Subcutaneous adipose tissue (tissue), 4 donors: ENCODE data around the gene CFAP45. TPM values are rescaled to one million over a fixed set of nuclear protein-coding genes. Genes with fewer than 3 reads are reported as not detected.

Experiments used
- total RNA-seq, 4 donors: library from RNA; depleted of rRNA; stranded (reverse); fragments of >200 nt; gene quantifications; one replicate each; pipeline ENCODE4 v1.1.0, GENCODE V29; 2016
- TF ChIP-seq, protein P1 (sequence below): fragments of 450-650 bp; IDR thresholded peaks from one replicate; pipeline ENCODE4 v1.5.1; 2016; ENCODE audit warnings: low read depth, mild to moderate bottlenecking, control low read depth, antibody characterized with exemption, moderate library complexity

CFAP45 gene
- total RNA-seq, 4 donors from 2014 or later, result 0.85 to 1.3 TPM; not detected in 2

DNA sequence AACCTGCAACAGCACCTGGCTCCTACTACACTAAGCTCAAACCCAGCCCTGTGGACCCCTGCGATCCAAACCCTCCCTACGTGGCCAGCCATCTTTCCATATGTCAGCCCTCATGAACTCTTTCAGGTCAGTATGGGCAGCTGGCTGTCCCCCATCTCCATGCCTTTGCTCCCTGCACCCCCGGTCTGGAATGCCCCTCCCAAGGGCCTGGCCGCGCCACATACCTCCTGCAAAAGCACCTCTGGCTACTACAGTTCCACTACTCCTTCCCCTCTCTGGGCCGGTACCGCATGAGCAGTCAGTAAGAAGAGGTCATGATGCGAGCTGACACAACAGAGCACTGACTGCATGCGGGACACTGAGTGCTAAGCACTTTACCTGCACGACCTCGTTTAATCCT, 35.3 kb upstream of the CFAP45 start:
- TF ChIP-seq, protein P1, sequence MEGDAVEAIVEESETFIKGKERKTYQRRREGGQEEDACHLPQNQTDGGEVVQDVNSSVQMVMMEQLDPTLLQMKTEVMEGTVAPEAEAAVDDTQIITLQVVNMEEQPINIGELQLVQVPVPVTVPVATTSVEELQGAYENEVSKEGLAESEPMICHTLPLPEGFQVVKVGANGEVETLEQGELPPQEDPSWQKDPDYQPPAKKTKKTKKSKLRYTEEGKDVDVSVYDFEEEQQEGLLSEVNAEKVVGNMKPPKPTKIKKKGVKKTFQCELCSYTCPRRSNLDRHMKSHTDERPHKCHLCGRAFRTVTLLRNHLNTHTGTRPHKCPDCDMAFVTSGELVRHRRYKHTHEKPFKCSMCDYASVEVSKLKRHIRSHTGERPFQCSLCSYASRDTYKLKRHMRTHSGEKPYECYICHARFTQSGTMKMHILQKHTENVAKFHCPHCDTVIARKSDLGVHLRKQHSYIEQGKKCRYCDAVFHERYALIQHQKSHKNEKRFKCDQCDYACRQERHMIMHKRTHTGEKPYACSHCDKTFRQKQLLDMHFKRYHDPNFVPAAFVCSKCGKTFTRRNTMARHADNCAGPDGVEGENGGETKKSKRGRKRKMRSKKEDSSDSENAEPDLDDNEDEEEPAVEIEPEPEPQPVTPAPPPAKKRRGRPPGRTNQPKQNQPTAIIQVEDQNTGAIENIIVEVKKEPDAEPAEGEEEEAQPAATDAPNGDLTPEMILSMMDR, result no peak

DNA sequence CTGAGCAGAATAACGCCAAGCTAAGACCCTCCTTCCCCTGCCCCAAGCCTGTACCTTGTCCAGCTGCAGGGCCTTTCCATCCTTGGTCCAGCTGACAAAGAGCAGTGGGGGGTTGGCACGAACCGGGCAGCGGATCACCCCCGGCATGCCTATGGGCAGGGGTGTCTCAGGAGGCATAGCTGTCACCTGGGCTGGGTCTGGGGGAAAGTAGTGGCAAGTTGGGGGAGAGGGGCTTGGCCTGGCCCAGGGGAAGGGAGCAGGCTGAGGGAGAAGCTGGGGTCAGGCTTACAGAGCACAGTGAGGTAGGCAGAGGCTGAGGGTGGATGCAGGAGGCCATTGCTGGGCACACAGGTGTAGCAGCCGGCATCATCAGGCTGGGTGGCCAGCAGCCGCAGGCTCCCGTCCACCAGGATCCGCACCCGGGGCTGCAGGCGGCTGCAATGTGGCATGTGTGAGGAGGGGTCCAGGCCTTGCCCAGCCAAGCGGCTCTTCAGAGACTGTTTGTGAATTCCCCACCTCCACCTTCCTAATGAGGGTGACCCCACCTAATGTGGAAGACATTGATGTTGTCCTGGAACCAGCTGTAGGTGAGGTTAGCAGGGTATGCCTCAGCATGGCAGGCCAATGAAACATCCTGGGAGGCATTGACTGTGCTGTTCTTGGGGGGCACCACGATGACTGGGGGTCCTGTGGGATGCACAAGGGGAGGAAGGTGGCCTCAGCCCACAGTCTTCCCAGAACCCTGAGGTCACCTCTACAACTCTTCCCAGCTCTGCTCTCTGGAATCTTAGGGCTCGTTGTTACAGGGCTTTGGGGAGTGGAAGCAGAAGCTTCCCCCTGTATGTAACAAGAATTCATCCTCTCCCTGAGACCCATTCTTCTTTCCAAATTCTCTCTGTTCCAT, 34.4 kb upstream of the CFAP45 start:
- TF ChIP-seq, protein P1, result no peak

DNA sequence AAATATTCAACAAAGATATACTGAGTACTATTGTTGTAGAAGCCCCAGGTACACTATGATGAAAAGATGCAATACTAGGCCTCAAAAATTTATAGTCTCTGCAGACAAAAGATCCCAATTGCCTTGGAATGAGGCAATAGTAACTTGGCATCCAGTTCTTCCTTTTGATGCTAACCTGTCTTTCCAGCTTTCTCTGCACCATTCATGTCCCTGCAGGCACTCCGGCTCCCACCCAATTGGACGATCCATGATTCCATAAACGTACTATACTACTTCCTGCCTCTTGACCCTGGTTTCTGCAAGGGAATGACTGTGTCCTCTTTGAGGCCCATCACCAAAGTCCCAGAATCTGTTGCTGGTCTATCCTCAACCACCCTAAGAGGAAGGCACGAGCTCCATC, 33.4 kb upstream of the CFAP45 start:
- TF ChIP-seq, protein P1, result no peak

DNA sequence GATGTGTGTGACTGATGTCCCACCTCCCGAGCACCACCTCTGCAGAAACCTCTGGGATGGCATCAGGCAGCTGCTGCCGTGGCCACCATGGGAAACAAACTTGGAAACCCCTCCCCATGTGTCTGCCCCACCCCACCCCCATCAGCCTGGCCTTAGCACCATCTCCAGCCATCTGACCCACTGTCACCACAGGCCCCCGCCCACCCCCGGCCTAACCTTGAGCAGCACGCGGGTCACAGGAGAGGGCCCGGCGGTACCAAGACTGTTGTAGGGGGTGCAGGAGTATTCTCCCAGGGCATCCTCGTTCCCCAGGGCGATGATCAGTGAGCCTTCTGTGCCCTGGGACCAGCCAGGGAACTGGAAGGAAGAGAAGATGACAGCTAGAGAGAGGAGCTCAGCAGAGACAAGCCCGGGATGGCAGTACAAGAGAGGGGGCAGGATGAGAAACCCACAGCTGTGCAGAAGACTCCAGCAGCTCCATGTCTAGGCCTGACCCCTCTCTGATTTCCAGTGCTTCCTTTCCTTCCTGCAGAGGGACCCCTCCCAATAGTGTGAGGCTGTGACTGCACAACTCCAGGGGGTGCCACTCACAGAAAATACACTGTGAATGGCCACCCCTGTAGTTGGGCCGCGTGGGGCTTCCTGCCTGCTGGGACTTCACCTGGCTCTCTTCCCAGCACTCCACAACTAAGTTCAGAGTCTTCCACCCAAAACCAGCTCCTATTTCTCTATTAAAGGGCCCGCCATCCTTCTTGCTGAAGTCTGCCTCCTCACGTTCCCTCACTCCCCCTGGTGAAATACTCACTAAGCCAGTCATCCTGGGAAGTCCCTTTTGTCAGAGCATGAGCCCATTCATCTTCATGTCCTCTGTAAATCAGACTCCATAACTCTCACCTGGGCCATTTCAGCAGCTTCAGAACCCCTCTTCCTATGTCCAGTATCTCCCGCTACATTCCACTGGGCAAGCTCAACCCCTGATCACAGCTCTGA, 32.6 kb upstream of the CFAP45 start:
- TF ChIP-seq, protein P1, result no peak

DNA sequence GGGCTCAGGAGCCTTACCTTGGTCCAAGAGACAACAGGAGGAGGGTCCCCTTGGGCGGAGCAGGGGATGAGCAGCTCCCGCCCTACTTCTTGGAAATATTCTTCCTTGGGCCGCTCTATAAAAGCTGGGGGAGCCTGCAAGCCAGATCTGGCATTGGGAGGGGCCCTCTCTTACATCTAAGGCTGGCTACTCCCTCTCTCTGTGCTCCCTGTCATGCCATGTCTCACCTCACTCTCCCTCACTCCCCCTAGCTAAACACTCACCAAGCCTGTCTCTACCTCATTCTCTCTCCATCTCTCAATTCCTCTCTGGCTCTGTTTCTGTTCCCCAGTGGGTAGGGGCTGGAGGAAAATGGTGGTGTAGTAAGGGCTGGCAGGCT, 31.8 kb upstream of the CFAP45 start:
- TF ChIP-seq, protein P1, result no peak

DNA sequence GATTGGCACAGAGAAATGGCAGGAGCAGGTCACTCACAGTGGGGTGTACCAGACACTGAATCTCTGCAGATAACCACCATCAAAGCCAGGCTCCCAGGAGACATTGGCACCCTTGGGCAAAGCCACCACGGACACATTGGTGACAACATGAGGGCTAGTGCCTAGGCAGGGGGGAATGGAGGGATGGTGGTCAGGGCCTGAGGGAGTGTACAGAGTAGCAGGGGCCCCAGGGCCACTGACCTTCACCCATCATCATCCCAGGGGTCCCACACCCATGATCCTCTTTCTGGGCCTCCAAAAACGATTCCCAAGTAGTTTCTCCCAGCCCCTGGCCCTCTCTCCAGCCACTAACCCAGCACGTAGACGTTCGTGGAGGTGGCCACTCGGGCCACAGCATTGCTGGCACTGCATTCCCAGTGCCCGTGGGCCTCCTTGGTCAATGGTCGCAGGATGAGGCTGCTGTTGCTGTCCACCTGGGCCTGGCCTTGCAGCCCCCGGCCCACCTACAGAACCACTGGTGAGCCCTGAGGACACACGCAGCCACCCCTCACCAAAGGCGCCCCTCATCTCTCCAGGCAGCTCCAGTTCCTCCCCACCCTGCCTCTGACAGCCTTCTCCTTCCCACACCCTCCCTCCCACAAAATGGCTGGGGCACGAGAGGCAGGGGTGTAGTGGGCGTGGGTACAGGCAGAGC, 31.3 kb upstream of the CFAP45 start:
- TF ChIP-seq, protein P1, result no peak
